Fibroblast of lung (primary cell): Measurements from ENCODE around the gene WNT6.

Source experiments
- CTCF ChIP-seq, 2 donors: IDR thresholded peaks in 1 of 2; conservative IDR thresholded peaks in 1 of 2; 1 replicate in 1 of 2; 2 replicates in 1 of 2; pipeline ENCODE4 v1.5.1; 2011 to 2012; ENCODE audit warnings: low read length in 2 of 2, control low read depth in 1 of 2, inconsistent platforms in 1 of 2, low read depth in 1 of 2, mild to moderate bottlenecking in 1 of 2
- EZH2 ChIP-seq: IDR thresholded peaks from 2 replicates; pipeline ENCODE4 v1.5.1; 2012; ENCODE audit warnings: low read length, control low read depth, mild to moderate bottlenecking; ENCODE audit errors: missing control alignments

- TF ChIP-seq CTCF (conservative IDR thresholded peaks at IDR 0.05 in 1 of 2, IDR thresholded peaks at IDR 0.05 in 1 of 2; ENCODE audit: low read depth in 1 of 2, low read length in 2 of 2) (no peak), EZH2 (no peak)
Observed at GRCh38 chr2:218826791-218827190, 32.8 kb upstream of the WNT6 start.
